Hematopoietic multipotent progenitor cell treated with erythropoietin and hydrocortisone succinate and interleukin-3 and kit ligand, for 4 days (in vitro differentiated cells): ENCODE results near the gene XPC.

ENCODE experiments used
- DNase-seq: peaks from one replicate; pipeline ENCODE4 v3.0.0-alpha.2; 2015

Gene XPC

GRCh38 chr3:14146381-14147065 is 31.9 kb downstream of the XPC start:
- DNase-seq: no peak

DNA sequence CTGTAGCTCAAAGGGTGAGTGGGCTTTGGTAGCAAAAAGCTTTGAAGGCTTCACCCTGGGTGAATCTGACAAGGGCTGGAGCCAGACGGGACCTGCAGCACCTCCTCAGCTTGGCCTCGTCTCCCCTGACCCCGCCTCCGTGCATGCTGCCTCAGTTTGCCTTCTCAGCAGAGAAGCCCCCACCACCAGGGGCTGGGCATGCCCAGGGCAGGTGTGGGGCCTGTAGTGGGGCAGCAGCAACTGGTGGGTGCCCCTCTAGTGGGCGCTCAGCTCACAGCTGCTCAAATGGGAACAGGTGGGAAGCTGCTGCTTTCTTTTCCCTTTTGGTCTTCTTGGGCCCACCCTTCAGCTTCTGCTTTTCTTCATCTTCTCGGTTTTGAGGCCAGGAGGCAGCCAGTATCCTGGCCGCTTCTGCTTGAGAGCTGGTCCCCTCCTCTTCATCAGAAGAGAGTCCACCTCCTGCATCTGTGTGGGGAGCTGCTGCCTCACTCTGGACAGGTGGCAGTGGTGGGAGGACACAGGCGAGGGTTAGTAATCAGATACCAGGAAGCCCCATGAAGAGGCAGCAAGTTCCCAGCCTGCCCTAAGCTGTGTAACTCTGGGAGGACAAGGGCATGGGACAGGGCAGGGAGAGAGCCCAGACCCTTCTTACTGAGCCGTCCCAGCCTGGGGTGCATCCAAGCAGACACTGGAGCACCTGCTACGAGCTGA is 32.6 kb downstream of the XPC start:
- no peak for DNase-seq

DNA sequence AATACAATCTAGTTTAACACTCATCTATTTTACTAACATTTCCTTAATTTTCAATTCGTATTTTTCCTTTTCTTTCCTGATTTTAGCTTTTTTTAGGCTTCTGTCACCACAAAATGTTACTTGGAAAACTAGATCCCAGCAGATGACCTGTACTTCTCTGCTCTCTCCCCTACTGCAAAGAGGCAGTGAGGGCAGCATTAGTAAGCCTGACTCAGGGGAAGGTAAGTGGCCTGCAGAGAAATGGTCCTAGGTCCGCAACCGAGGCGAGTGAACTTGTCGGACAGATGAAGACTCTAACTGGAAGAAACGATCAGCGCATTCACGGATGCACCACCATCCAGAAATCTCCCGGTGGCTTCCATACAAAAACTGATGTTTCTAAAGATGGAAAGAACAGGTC is 33.2 kb downstream of the XPC start:
- no peak for DNase-seq

- peak; percentile 97 for DNase-seq
These were observed 33.9 kb downstream of the XPC start for GRCh38 chr3:14144423-14145075.

DNA sequence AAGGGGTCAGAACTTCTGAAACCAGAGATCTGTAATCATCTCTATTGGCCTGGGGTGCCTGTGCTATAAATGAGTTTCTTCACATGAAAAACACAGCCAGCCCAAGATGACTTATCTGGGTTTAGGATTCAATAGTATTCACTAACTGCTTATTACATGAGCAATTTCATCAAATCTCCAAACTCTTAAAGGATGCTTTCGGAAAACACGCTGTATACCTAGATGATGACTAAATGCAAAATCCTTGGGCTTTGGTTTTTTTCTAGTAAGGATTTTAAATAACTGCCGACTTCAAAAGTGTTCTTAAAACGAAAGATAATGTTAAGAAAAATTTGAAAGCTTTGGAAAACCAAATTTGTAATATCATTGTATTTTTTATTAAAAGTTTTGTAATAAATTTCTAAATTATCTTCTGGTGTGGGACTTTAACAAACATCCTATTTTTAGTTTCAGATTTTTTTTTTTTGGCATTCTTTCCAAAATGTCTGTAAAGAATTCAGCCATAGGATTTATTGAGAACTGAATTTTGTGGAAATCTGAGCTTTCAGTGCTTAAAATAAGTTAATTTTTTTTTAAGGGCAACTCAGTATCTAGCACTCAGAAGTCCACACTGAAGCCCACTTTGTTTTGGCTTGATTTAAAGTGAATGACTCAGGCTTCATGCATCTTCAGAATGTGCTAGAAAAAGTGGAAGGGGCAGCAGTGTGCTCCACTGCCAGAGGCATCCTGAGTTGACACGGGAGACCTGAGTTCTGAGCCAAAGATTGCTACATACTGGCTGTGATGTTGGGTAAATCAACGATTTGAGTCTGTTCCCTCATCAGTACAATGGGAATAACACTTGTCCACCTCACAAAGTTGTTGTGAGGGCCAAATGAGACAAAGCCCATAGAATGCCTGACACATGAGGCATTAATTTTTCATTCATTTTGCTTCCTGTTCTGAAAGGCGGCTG is 34.9 kb downstream of the XPC start:
- DNase-seq: peak; percentile 24

GRCh38 chr3:14142567-14143270 is 35.7 kb downstream of the XPC start:
- DNase-seq: no peak

- peak; percentile 69 for DNase-seq
These were observed 36.6 kb downstream of the XPC start for GRCh38 chr3:14141602-14142341.

GRCh38 chr3:14141144-14141543 is 37.3 kb downstream of the XPC start:
- DNase-seq: no peak

- DNase-seq: no peak
These were observed 37.7 kb downstream of the XPC start for GRCh38 chr3:14140668-14141067.

DNA sequence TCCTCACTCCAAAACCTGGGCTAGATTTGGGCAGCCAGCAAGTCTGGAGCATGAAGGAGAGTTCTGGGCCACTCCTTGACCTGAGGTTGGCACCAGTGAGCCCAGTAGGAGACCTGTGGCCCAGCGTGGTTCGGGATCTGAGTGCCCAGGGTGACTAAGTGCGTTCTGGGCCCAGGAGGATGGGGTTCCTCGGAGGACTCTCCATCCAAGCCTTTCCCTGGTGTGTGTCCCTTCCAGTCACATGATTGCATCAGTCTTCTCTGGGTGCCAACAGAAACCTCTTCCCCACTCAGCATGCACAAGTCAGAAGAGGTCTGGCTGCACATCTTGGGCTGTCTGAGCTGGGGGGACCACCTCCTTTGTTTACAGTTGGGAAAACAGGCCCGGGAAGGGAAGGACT is 38.6 kb downstream of the XPC start:
- DNase-seq: no peak

GRCh38 chr3:14138878-14139655 is 39.3 kb downstream of the XPC start:
- DNase-seq: no peak

- DNase-seq: no peak
These were observed 40.1 kb downstream of the XPC start for GRCh38 chr3:14138109-14138877.

DNA sequence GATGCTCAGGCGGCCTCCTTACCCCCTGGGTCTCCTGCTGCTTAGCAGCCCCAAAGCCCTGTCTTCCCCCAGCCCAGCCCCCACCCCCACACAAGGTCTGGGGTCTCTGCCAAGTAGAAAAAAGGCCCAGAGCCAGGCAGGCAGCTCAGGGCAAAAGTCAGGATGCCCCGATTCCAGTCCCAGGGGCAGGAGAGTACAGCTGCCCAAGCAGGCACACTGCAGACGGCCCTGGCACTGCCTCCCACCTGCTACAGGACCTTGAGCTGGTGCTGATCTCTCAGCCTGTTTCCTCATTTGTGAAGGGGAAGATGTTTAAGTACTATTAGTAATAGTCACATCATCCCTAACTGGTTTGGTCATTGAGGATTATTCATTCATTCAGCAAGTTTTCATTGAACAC is 41.0 kb downstream of the XPC start:
- DNase-seq: no peak

GRCh38 chr3:14137004-14137403 is 41.4 kb downstream of the XPC start:
- DNase-seq: no peak

GRCh38 chr3:14135581-14135980 is 42.8 kb downstream of the XPC start:
- no peak for DNase-seq

DNA sequence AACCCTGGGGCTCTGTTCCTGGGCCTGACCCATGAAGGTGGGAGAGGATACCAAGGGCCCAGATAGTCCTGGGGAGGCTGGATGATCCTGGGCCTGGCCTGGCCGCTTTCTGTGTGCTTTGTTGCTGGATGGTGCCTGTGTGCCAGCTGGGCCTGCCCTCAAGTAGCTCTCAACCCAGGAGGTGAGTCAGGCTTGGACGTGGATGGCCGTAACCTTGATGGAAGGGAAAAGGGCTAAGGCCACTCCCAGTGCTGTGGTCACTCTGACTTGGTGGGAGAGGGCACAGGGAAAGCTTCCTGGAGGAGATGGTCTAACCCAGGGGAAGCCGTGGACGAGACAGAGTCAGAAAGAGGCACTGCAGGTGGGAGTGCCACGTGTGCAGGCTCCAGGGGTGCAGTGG is 44.1 kb downstream of the XPC start:
- DNase-seq: no peak

GRCh38 chr3:14133876-14134275 is 44.5 kb downstream of the XPC start:
- no peak for DNase-seq

- DNase-seq: no peak
These were observed 45.1 kb downstream of the XPC start for GRCh38 chr3:14133188-14133800.

DNA sequence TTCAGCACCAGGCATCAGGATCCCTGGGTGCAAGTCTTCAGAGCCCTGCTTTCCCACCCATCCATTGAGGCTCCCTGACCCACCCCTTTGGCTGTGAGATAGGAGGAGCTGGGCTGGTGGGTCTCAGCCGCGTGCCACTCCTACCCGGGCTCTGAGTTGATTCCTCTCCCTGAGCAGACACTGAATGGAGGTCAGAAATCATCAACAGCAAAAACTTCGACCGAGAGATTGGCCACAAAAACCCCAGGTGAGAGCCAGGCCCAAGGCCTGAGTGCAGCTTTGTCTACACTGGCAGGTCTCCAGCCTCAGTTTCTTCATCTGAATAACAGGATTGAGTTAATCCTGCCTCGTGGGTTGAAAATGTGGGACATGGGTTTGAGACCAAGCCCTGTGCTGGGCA is 45.7 kb downstream of the XPC start:
- DNase-seq: no peak

GRCh38 chr3:14132120-14132519 is 46.3 kb downstream of the XPC start:
- DNase-seq: no peak
